Prostate gland (tissue), 2 donors: ENCODE results near the gene SLC1A2.

Experiments
- CTCF ChIP-seq, 4 experiments: fragments of 200-600 bp in 2 of 4; fragments of 450-650 bp in 2 of 4; sonication (generic) in 2 of 4; IDR thresholded peaks; 1 replicate in 3 of 4; 2 replicates in 1 of 4; pipeline ENCODE4 v1.5.1; 2016 to 2019; ENCODE audit warnings: antibody characterized with exemption in 4 of 4, mild to moderate bottlenecking in 2 of 4, moderate library complexity in 2 of 4
- POLR2A ChIP-seq: fragments of 450-650 bp; IDR thresholded peaks from one replicate; pipeline ENCODE4 v1.6.1; 2016; ENCODE audit warnings: antibody characterized with exemption, mild to moderate bottlenecking
- POLR2AphosphoS5 ChIP-seq: sonication (generic); formaldehyde crosslinking; IDR thresholded peaks from one replicate; pipeline ENCODE4 v1.6.1; 2017; ENCODE audit warnings: antibody characterized with exemption

DNA sequence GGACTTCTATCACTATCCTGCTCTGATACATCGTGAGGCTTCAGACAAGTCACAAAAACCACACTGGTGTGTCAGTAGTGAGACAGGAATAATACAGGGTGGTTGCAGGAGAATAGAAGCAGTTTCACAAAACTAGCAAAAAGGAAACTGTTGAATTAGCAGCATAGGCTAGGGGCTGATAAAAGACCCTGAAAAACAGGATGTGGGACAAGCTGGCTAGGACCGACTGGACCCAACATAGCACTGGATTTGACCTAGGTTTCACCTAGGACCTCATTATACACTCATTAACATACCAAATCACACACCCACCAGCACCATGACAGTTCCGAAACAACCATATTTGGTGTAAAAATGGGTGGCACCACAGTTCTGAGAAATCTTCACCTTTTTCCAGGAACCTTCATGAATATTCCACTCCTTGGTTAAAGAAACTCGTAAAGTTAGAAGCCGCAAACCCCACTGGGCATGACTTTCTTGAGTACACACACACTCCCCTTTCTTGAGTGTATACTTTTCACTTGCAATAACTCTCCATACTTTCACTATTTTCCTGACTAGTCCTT is 76.2 kb downstream of the SLC1A2 start:
- TF ChIP-seq POLR2AphosphoS5 = no peak
- no peak for TF ChIP-seq CTCF (IDR thresholded peaks at IDR 0.05)
- TF ChIP-seq POLR2A = no peak
